HG02642 (cell line): Measurements from ENCODE around the gene PREPL.
A peak's percentile ranks its signal among the peaks of the same experiment; 100 is the strongest.
"Not testable (repeated sequence)": the region's sequence is repeated elsewhere in the genome, so short reads cannot be mapped to it uniquely, and the experiment has no call there.

Experiments
- ATAC-seq: cut with Tn5 transposase; IDR thresholded peaks from one replicate; pipeline ENCODE4 v1.9.1; 2021; ENCODE audit warnings: mild to moderate bottlenecking; ENCODE audit not compliant: unreplicated experiment, poor library complexity

Gene PREPL

GRCh38 chr2:44361330-44362206 is at the start of gene PREPL, which contains the start of gene CAMKMT:
TSS of gene PREPL (minus strand) at chr2:44361494. CDS start at chr2:44346342, 15,152 bp downstream.
TSS of gene CAMKMT (plus strand) at chr2:44361947.
- ATAC-seq = peak; percentile 83

- ATAC-seq = no peak
These were observed 37.1 kb upstream of the PREPL start for GRCh38 chr2:44398243-44398897.

- ATAC-seq = no peak
These were observed 36.3 kb upstream of the PREPL start for GRCh38 chr2:44397447-44398175.

- ATAC-seq = no peak
These were observed 31.1 kb upstream of the PREPL start for GRCh38 chr2:44392338-44392943.

GRCh38 chr2:44389895-44390294 is 28.6 kb upstream of the PREPL start:
- no peak for ATAC-seq

GRCh38 chr2:44388877-44389276 is 27.6 kb upstream of the PREPL start:
- no peak for ATAC-seq

- ATAC-seq = not testable (repeated sequence)
These were observed 23.9 kb upstream of the PREPL start for GRCh38 chr2:44385226-44385625.

- no peak for ATAC-seq
These were observed 16.2 kb upstream of the PREPL start for GRCh38 chr2:44377486-44377885.

GRCh38 chr2:44372246-44372645 is 11.0 kb upstream of the PREPL start:
- no peak for ATAC-seq

- ATAC-seq = no peak
These were observed 10.2 kb upstream of the PREPL start for GRCh38 chr2:44371445-44371844.

GRCh38 chr2:44369392-44369791 is 8.1 kb upstream of the PREPL start:
- ATAC-seq = no peak

- ATAC-seq = no peak
These were observed 6.3 kb upstream of the PREPL start for GRCh38 chr2:44367591-44367990.

- no peak for ATAC-seq
These were observed 3.3 kb upstream of the PREPL start for GRCh38 chr2:44364604-44365003.

- ATAC-seq = peak; percentile 18
These were observed 1.1 kb upstream of the PREPL start for GRCh38 chr2:44362207-44363015.

- ATAC-seq = no peak
These were observed 455 bp downstream of the PREPL start for GRCh38 chr2:44360749-44361329.

- no peak for ATAC-seq
These were observed 2.8 kb downstream of the PREPL start for GRCh38 chr2:44358503-44358902.

- no peak for ATAC-seq
These were observed 6.5 kb downstream of the PREPL start for GRCh38 chr2:44354761-44355160.

- no peak for ATAC-seq
These were observed 8.8 kb downstream of the PREPL start for GRCh38 chr2:44352510-44352909.

GRCh38 chr2:44351676-44352075 is 9.6 kb downstream of the PREPL start:
- no peak for ATAC-seq
